Mesenchymal stem cell (in vitro differentiated cells and primary cell): Measurements from ENCODE around the gene NUBPL.

Experiments used
- DNase-seq: peaks from one replicate; pipeline ENCODE4 v3.0.0-alpha.2; 2013
- H2AFZ ChIP-seq: one replicate; pipeline ENCODE4 v1.6.1; 2013; ENCODE audit warnings: low read depth, mild to moderate bottlenecking, control low read depth, inconsistent platforms, low read length, moderate library complexity
- H2AK5ac ChIP-seq: 2 replicates; pipeline ENCODE4 v1.6.1; 2013; ENCODE audit warnings: low read length, moderate library complexity, mild to moderate bottlenecking, inconsistent platforms; ENCODE audit not compliant: severe bottlenecking
- H2BK120ac ChIP-seq: one replicate; pipeline ENCODE4 v1.6.1; 2013; ENCODE audit warnings: low read depth, mild to moderate bottlenecking, inconsistent platforms, low read length, moderate library complexity
- H2BK12ac ChIP-seq, 2 experiments: one replicate each; pipeline ENCODE4 v1.6.1; 2013; ENCODE audit warnings: inconsistent platforms in 2 of 2, low read length in 2 of 2, mild to moderate bottlenecking in 2 of 2, moderate library complexity in 2 of 2, control low read depth in 1 of 2
- H2BK15ac ChIP-seq: one replicate; pipeline ENCODE4 v1.6.1; 2013; ENCODE audit warnings: mild to moderate bottlenecking, low read depth, inconsistent platforms; ENCODE audit not compliant: poor library complexity, severe bottlenecking
- H2BK5ac ChIP-seq: 2 replicates; pipeline ENCODE4 v1.6.1; 2013; ENCODE audit warnings: low read depth, mild to moderate bottlenecking, low read length, control low read depth, inconsistent platforms; ENCODE audit not compliant: poor library complexity, severe bottlenecking
- H3K14ac ChIP-seq, 2 experiments: one replicate each; pipeline ENCODE4 v1.6.1; 2013; ENCODE audit warnings: inconsistent platforms in 2 of 2, low read length in 2 of 2, control low read depth in 1 of 2, mild to moderate bottlenecking in 1 of 2, moderate library complexity in 1 of 2
- H3K18ac ChIP-seq, 2 experiments: one replicate each; pipeline ENCODE4 v1.6.1; 2013; ENCODE audit warnings: inconsistent platforms in 2 of 2, low read length in 2 of 2, control low read depth in 1 of 2, low read depth in 1 of 2, mild to moderate bottlenecking in 1 of 2
- H3K23ac ChIP-seq, 2 experiments: one replicate each; pipeline ENCODE4 v1.6.1; 2013; ENCODE audit warnings: inconsistent platforms in 2 of 2, low read length in 2 of 2, mild to moderate bottlenecking in 2 of 2, moderate library complexity in 2 of 2, control low read depth in 1 of 2
- H3K27ac ChIP-seq: 2 replicates; pipeline ENCODE4 v1.5.1; 2013; ENCODE audit warnings: mild to moderate bottlenecking, moderate library complexity, low read length, control low read depth, inconsistent platforms; ENCODE audit not compliant: poor library complexity, severe bottlenecking
- H3K27me3 ChIP-seq, 2 experiments: 2 replicates each; pipeline versions ENCODE4 v1.6.1 to v1.7.0; 2013; ENCODE audit warnings: low read length in 2 of 2, mild to moderate bottlenecking in 2 of 2, moderate library complexity in 2 of 2, control low read depth in 1 of 2, inconsistent platforms in 1 of 2; ENCODE audit not compliant: control insufficient read depth in 1 of 2, insufficient read depth in 1 of 2
- H3K36me3 ChIP-seq, 2 experiments: 2 replicates each; pipeline versions ENCODE4 v1.6.1 to v1.7.0; 2013; ENCODE audit warnings: low read length in 2 of 2, control low read depth in 1 of 2, inconsistent platforms in 1 of 2, low read depth in 1 of 2, mild to moderate bottlenecking in 1 of 2; ENCODE audit not compliant: insufficient read depth in 2 of 2, control insufficient read depth in 1 of 2
- H3K4ac ChIP-seq, 2 experiments: one replicate each; pipeline ENCODE4 v1.6.1; 2013; ENCODE audit warnings: inconsistent platforms in 2 of 2, low read length in 2 of 2, mild to moderate bottlenecking in 2 of 2, moderate library complexity in 2 of 2, control low read depth in 1 of 2, low read depth in 1 of 2
- H3K4me1 ChIP-seq: 2 replicates; pipeline ENCODE4 v1.6.1; 2013; ENCODE audit warnings: low read depth, low read length, control low read depth; ENCODE audit not compliant: control insufficient read depth, insufficient read depth
- H3K4me2 ChIP-seq: 2 replicates; pipeline ENCODE4 v1.6.1; 2013; ENCODE audit warnings: low read length, mild to moderate bottlenecking, inconsistent platforms; ENCODE audit not compliant: poor library complexity, severe bottlenecking
- H3K4me3 ChIP-seq, 2 experiments: 2 replicates each; pipeline versions ENCODE4 v1.5.1 to v1.7.0; 2013; ENCODE audit warnings: low read length in 2 of 2, mild to moderate bottlenecking in 2 of 2, control low read depth in 1 of 2, low read depth in 1 of 2; ENCODE audit not compliant: insufficient read depth in 1 of 2
- H3K79me1 ChIP-seq: replicated peaks from 2 replicates; pipeline ENCODE4 v1.6.1; 2013; ENCODE audit warnings: mild to moderate bottlenecking, control low read depth, low read length, inconsistent platforms; ENCODE audit not compliant: poor library complexity, severe bottlenecking
- H3K9ac ChIP-seq: 2 replicates; pipeline ENCODE4 v1.7.0; 2013; ENCODE audit warnings: mild to moderate bottlenecking, low read length, moderate library complexity
- H3K9me3 ChIP-seq: 2 replicates; pipeline ENCODE4 v1.7.0; 2013; ENCODE audit warnings: mild to moderate bottlenecking, low read length; ENCODE audit not compliant: control insufficient read depth
- H4K8ac ChIP-seq: one replicate; pipeline ENCODE4 v1.6.1; 2013; ENCODE audit warnings: inconsistent platforms, mild to moderate bottlenecking, low read length, moderate library complexity
- H4K91ac ChIP-seq: one replicate; pipeline ENCODE4 v1.6.1; 2013; ENCODE audit warnings: mild to moderate bottlenecking, low read length, inconsistent platforms
- WGBS: methylation state at CpG from one replicate; pipeline ENCODE4 v1.1.7; 2013; ENCODE audit warnings: mixed read lengths; 5-methylcytosine and 5-hydroxymethylcytosine counted together

Gene NUBPL

DNA sequence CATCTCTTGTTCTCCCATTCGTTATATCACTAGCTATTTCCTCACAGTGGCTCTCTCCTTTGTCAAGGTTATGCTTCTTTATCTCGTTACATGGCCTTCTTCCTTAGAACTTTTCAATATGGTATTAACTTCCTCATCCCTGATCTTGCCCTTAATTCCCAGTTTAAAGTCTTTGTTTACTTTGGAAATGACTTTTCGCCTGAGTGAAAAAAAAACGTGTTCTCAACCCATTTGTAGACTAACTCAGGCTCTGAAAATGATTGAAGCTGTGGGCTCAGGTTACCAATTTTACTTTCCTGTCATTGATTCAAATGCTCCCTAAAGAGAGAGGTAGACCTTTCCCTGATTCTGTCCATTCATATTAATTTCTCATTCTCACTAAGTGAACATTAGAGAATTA is 135.2 kb downstream of the NUBPL start:
- Histone ChIP-seq H3K4me2 (no peak overlapping the region), H4K91ac (no peak overlapping the region), H2BK12ac (no peak overlapping the region), H3K79me1 (no peaks in the 10 kb centered on the region), H3K4me3 (no peak overlapping the region), H2BK15ac (no peak overlapping the region), H2BK120ac (no peak overlapping the region), H3K9me3 (no peaks in the 10 kb centered on the region), H2AK5ac (no peak overlapping the region), H3K4me1 (no peaks in the 10 kb centered on the region), H2BK5ac (no peak overlapping the region), H3K36me3 (no peaks in the 10 kb centered on the region), H2AFZ (no peak overlapping the region), H3K27me3 (no peaks in the 10 kb centered on the region), H3K18ac (no peak overlapping the region), H4K8ac (no peak overlapping the region), H3K4ac (no peak overlapping the region), H3K27ac (no peak overlapping the region), H3K9ac (no peak overlapping the region), H3K23ac (no peak overlapping the region), H3K14ac (no peak overlapping the region)
- DNase-seq, result no peak
- WGBS, result 76% methylated on average over 4 of the region's 4 CpGs

DNA sequence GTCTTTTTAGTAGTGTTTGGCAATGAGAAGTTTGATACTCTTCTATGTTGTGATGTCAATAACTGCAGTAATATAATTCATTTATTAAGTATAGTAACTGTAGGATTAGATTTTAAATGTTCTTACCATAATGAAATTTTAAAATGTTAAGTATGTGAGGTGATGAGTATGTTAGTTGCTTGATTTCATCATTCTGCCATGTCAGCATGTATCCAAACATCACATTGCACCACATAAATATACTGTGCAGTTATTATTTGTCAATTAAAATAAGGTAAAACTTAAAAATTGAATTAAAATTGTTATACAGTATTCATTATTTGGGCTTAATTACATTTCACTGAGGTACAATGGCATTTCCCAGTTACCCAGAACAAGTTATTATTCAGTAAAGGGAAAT is 138.6 kb downstream of the NUBPL start:
- no peak overlapping the region for H2BK120ac ChIP-seq
- no peak overlapping the region for H2BK12ac ChIP-seq
- H3K27me3 ChIP-seq, result no peaks in the 10 kb centered on the region
- H2BK15ac ChIP-seq, result no peak overlapping the region
- H2BK5ac ChIP-seq, result no peak overlapping the region
- no peak overlapping the region for H3K27ac ChIP-seq
- no peak overlapping the region for H4K8ac ChIP-seq
- H2AFZ ChIP-seq, result no peak overlapping the region
- DNase-seq, result no peak
- no peaks in the 10 kb centered on the region for H3K79me1 ChIP-seq
- H3K23ac ChIP-seq, result no peak overlapping the region
- no peak overlapping the region for H3K4me2 ChIP-seq
- H2AK5ac ChIP-seq, result no peak overlapping the region
- H4K91ac ChIP-seq, result no peak overlapping the region
- no peak overlapping the region for H3K4me3 ChIP-seq
- H3K9ac ChIP-seq, result no peak overlapping the region
- peaks cover 6% of the 10 kb centered on the region for H3K9me3 ChIP-seq
- H3K4me1 ChIP-seq, result no peaks in the 10 kb centered on the region
- H3K4ac ChIP-seq, result no peak overlapping the region
- H3K14ac ChIP-seq, result no peak overlapping the region
- peaks cover 0 to 5% of the 10 kb centered on the region in 2 experiments for H3K36me3 ChIP-seq
- no peak overlapping the region for H3K18ac ChIP-seq

GRCh38 chr14:31700282-31701074 is 139.3 kb downstream of the NUBPL start:
- Histone ChIP-seq H3K14ac (no peak overlapping the region), H3K9me3 (peaks cover 6% of the 10 kb centered on the region), H3K18ac (no peak overlapping the region), H2BK5ac (no peak overlapping the region), H3K27ac (no peak overlapping the region), H4K91ac (no peak overlapping the region), H3K79me1 (no peaks in the 10 kb centered on the region), H3K23ac (no peak overlapping the region), H2BK15ac (no peak overlapping the region), H2BK12ac (no peak overlapping the region), H3K27me3 (no peaks in the 10 kb centered on the region), H2AFZ (no peak overlapping the region), H3K4me1 (no peaks in the 10 kb centered on the region), H2AK5ac (no peak overlapping the region), H3K9ac (no peak overlapping the region), H3K4ac (no peak overlapping the region), H3K36me3 (peaks cover 3 to 5% of the 10 kb centered on the region in 2 experiments), H3K4me2 (no peak overlapping the region), H4K8ac (no peak overlapping the region), H2BK120ac (no peak overlapping the region), H3K4me3 (no peak overlapping the region)
- 95% methylated on average over 28 of the region's 35 CpGs for WGBS
- no peak for DNase-seq

- Histone ChIP-seq H3K4me3 (no peak overlapping the region), H4K91ac (no peak overlapping the region), H2BK120ac (no peak overlapping the region), H3K36me3 (peaks cover 5 to 8% of the 10 kb centered on the region in 2 experiments), H3K27ac (no peak overlapping the region), H3K14ac (no peak overlapping the region), H2BK15ac (no peak overlapping the region), H3K23ac (no peak overlapping the region), H4K8ac (no peak overlapping the region), H2BK12ac (no peak overlapping the region), H3K4ac (no peak overlapping the region), H3K9ac (no peak overlapping the region), H3K9me3 (peaks cover 6% of the 10 kb centered on the region), H3K79me1 (no peaks in the 10 kb centered on the region), H3K18ac (no peak overlapping the region), H3K4me2 (no peak overlapping the region), H3K27me3 (no peaks in the 10 kb centered on the region), H2BK5ac (no peak overlapping the region), H3K4me1 (no peaks in the 10 kb centered on the region), H2AFZ (no peak overlapping the region), H2AK5ac (no peak overlapping the region)
- no peak for DNase-seq
- 100% methylated on average over 2 of the region's 2 CpGs for WGBS
These were observed 140.9 kb downstream of the NUBPL start for GRCh38 chr14:31702130-31702529.
